Globus pallidus (tissue), 1 donor: ENCODE results near the gene ZNF20.
"Not testable (repeated sequence)": the region's sequence is repeated elsewhere in the genome, so short reads cannot be mapped to it uniquely, and the experiment has no call there.

Experiments
- DNase-seq: peaks from one replicate; pipeline ENCODE4 v3.0.0-alpha.2; 2015; ENCODE audit warnings: low spot score

ZNF20 gene

GRCh38 chr19:12112701-12113100 is 27.4 kb downstream of the ZNF20 start:
- no peak for DNase-seq

- DNase-seq: no peak
These were observed 28.1 kb downstream of the ZNF20 start for GRCh38 chr19:12111943-12112637.

- no peak for DNase-seq
These were observed 29.0 kb downstream of the ZNF20 start for GRCh38 chr19:12111176-12111575.

- DNase-seq: not testable (repeated sequence)
These were observed 36.2 kb downstream of the ZNF20 start for GRCh38 chr19:12103909-12104308.

GRCh38 chr19:12098040-12098439 is 42.1 kb downstream of the ZNF20 start:
- no peak for DNase-seq

GRCh38 chr19:12095111-12095790 is 44.9 kb downstream of the ZNF20 start:
- DNase-seq: no peak

GRCh38 chr19:12093777-12094176 is 46.4 kb downstream of the ZNF20 start:
- DNase-seq: no peak

GRCh38 chr19:12092956-12093355 is 47.2 kb downstream of the ZNF20 start:
- DNase-seq: no peak

- peak; percentile 66 for DNase-seq
These were observed 47.9 kb downstream of the ZNF20 start for GRCh38 chr19:12092065-12092867.

GRCh38 chr19:12090807-12091206 is 49.3 kb downstream of the ZNF20 start:
- DNase-seq: peak; percentile 67

GRCh38 chr19:12085074-12085818 is 54.9 kb downstream of the ZNF20 start:
- DNase-seq: no peak

GRCh38 chr19:12083336-12083735 is 56.8 kb downstream of the ZNF20 start:
- not testable (repeated sequence) for DNase-seq
